Neural crest cell (in vitro differentiated cells): ENCODE results near the gene FOXN1. TPM values are rescaled to one million over a fixed set of nuclear protein-coding genes. Genes with fewer than 3 reads are reported as not detected.
A peak's percentile ranks its signal among the peaks of the same experiment; 100 is the strongest.

ENCODE experiments used
- DNase-seq: peaks from one replicate; pipeline ENCODE4 v3.0.0; 2021; ENCODE audit warnings: low read depth, mixed read lengths, low spot score
- H3K27ac Mint-ChIP-seq: one replicate; pipeline ENCODE4 v1.8.0; 2021; ENCODE audit warnings: mild to moderate bottlenecking, mixed read lengths; ENCODE audit not compliant: unreplicated experiment
- H3K27me3 Mint-ChIP-seq: 2 replicates; pipeline ENCODE4 v1.8.0; 2021; ENCODE audit warnings: low read depth, mild to moderate bottlenecking, mixed read lengths
- H3K36me3 Mint-ChIP-seq: 2 replicates; pipeline ENCODE4 v1.8.0; 2021; ENCODE audit warnings: low read depth, mild to moderate bottlenecking, mixed read lengths
- H3K4me1 Mint-ChIP-seq: 2 replicates; pipeline ENCODE4 v1.8.0; 2021; ENCODE audit warnings: mixed read lengths
- H3K4me3 Mint-ChIP-seq: one replicate; pipeline ENCODE4 v1.8.0; 2021; ENCODE audit warnings: mild to moderate bottlenecking, mixed read lengths
- H3K9me3 Mint-ChIP-seq: 2 replicates; pipeline ENCODE4 v1.8.0; 2021; ENCODE audit warnings: mixed read lengths
- CTCF ChIP-seq: fragments of 200-600 bp; sonication (generic); conservative IDR thresholded peaks from 2 replicates; pipeline ENCODE4 v1.5.0; 2021; ENCODE audit warnings: antibody characterized with exemption, mild to moderate bottlenecking
- total RNA-seq: library from RNA; stranded (reverse); gene quantifications from 2 replicates; pipeline ENCODE4 v1.2.1, GENCODE V29; 2021

Gene FOXN1
- total RNA-seq, 1 donor from 2014 or later: not detected

- DNase-seq: peak; percentile 65
- Mint-ChIP-seq H3K27ac (no peak within 1 kb of the TSS), H3K4me1 (peaks cover 31% of the 10 kb centered on the region), H3K27me3 (no peaks in the 10 kb centered on the region), H3K4me3 (peak within 1 kb of the TSS; percentile 91), H3K36me3 (peaks cover 12% of the 10 kb centered on the region), H3K9me3 (no peaks in the 10 kb centered on the region)
- TF ChIP-seq CTCF: no peak
Measured at GRCh38 chr17:28552176-28552999, 46.2 kb downstream of the FOXN1 start, which contains the start of gene UNC119. Gene UNC119, minus strand, starts transcription at chr17:28552624. Its CDS starts 67 bp downstream, at chr17:28552557.

- H3K36me3 Mint-ChIP-seq: peaks cover 12% of the 10 kb centered on the region
Measured at GRCh38 chr17:28553000-28553505, 46.9 kb downstream of the FOXN1 start.

GRCh38 chr17:28554565-28554964, 48.4 kb downstream of the FOXN1 start:
- peaks cover 27% of the 10 kb centered on the region for H3K4me1 Mint-ChIP-seq
- no peak overlapping the region for H3K27ac Mint-ChIP-seq
- no peaks in the 10 kb centered on the region for H3K27me3 Mint-ChIP-seq
- TF ChIP-seq CTCF: no peak
- H3K36me3 Mint-ChIP-seq: peaks cover 12% of the 10 kb centered on the region
- no peak for DNase-seq
- H3K4me3 Mint-ChIP-seq: peak overlapping the region; percentile 22
- no peaks in the 10 kb centered on the region for H3K9me3 Mint-ChIP-seq

More at GRCh38 chr17:28553000-28553505, 46.9 kb downstream of the FOXN1 start:
- no peak for TF ChIP-seq CTCF
- Mint-ChIP-seq H3K4me1 (peaks cover 30% of the 10 kb centered on the region), H3K27me3 (no peaks in the 10 kb centered on the region), H3K9me3 (no peaks in the 10 kb centered on the region), H3K4me3 (peak overlapping the region; percentile 91), H3K27ac (no peak overlapping the region)
- no peak for DNase-seq

- no peaks in the 10 kb centered on the region for H3K27me3 Mint-ChIP-seq
- no peaks in the 10 kb centered on the region for H3K9me3 Mint-ChIP-seq
- TF ChIP-seq CTCF: no peak
- peaks cover 26% of the 10 kb centered on the region for H3K4me1 Mint-ChIP-seq
- no peak overlapping the region for H3K27ac Mint-ChIP-seq
- DNase-seq: no peak
- peak overlapping the region; percentile 13 for H3K4me3 Mint-ChIP-seq
- peaks cover 14% of the 10 kb centered on the region for H3K36me3 Mint-ChIP-seq
Measured at GRCh38 chr17:28555022-28555421, 48.9 kb downstream of the FOXN1 start.

GRCh38 chr17:28563475-28563874, 57.3 kb downstream of the FOXN1 start:
- H3K27me3 Mint-ChIP-seq: no peaks in the 10 kb centered on the region
- peaks cover 6% of the 10 kb centered on the region for H3K4me1 Mint-ChIP-seq
- DNase-seq: no peak
- H3K27ac Mint-ChIP-seq: no peak overlapping the region
- TF ChIP-seq CTCF: no peak
- peaks cover 10% of the 10 kb centered on the region for H3K36me3 Mint-ChIP-seq
- H3K9me3 Mint-ChIP-seq: no peaks in the 10 kb centered on the region
- H3K4me3 Mint-ChIP-seq: no peak overlapping the region
